ENCODE results near the gene ZNF280D. TPM values are rescaled to one million over a fixed set of nuclear protein-coding genes. Genes with fewer than 3 reads are reported as not detected.
"Not testable (repeated sequence)": the region's sequence is repeated elsewhere in the genome, so short reads cannot be mapped to it uniquely, and the experiment has no call there.

ZNF280D gene
- total and polyA plus RNA-seq, 7 donors = 5.8 to 75.3 (median 53.6) TPM

DNA sequence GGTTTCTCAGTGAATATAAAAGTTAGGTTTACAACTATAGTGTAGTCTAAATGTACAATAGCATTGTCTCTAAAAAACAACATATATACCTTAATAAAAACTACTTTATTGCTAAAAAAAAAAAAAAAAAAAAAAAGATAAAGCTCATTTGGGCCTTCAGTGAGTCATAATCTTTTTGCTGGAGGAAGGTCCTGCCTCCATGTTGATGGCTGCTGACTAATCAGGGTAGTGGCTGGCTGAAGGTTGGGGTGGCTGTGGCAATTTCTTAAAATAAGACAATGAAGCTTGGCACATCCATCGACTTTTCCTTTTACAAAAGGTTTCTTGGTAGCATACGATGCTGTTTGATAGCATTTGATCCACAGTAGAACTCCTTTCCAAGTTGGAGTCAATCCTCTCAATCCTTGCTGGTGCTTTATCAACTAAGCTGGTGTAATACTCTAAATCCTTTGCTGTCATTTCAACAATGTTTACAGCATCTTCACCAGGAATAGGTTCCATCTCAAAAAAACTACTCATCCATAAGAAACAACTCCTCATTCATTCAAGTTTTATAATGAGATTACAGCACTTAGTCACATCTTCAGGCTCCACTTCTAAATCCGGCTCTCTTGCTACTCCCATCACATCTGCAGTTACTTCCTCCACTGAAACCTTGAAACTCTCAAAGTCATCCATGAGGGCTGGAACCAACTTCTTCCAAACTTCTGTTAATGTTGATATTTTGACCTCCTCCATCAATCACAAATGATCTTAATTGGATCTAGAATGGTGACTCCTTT lies 13.3 kb downstream of the ZNF280D start:
- Histone ChIP-seq H3K27me3 (no peaks in the 10 kb centered on the region), H3K4me3 (no peak overlapping the region), H3K9me3 (no peaks in the 10 kb centered on the region), H3K27ac (no peak overlapping the region), H3K4me1 (peaks cover 0 to 41% (median 9%) of the 10 kb centered on the region in 4 donors), H3K36me3 (no peaks in the 10 kb centered on the region)
- intact Hi-C loops (cut with DNase I) = no loop called here
- 90 to 91% methylated on average over 3 of the region's 3 CpGs for WGBS, 2 donors
- TF ChIP-seq POLR2AphosphoS5 (IDR thresholded peaks at IDR 0.05) (no peak), EP300 (IDR thresholded peaks at IDR 0.05) (no peak), POLR2A (IDR thresholded peaks at IDR 0.05) (no peak)
- no peak for DNase-seq

DNA sequence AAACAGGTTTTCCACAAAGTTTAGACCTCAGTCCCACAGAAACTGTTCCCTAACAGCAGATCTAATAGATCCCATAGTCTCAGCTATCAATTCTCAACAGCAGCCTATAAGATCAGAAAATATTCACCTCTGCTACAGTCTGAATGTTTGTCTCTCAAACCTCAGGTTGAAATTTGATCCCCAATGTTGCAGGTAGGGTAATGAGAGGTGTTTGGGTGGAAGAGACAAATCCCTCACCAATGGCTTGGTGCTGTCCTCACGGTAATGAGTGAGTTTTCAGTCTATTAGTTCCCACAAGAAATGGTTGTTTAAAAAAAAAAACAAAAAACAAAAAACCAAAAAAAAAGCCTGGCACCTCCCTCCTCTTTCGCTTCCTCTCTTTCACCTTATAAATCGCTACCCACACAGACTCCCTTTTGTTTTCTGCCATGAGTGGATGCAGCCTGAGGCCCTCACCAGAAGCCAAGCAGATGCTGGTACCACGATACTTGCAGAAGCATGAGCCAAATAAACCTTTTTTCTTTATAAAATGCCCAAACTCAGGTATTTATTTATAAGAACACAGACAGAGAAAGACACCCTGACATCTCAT lies 14.2 kb downstream of the ZNF280D start:
- H3K27ac ChIP-seq = no peak overlapping the region
- TF ChIP-seq EP300 (IDR thresholded peaks at IDR 0.05) = no peak
- no peak for TF ChIP-seq POLR2AphosphoS5 (IDR thresholded peaks at IDR 0.05)
- no peak for TF ChIP-seq POLR2A (IDR thresholded peaks at IDR 0.05)
- TF ChIP-seq, protein P1, sequence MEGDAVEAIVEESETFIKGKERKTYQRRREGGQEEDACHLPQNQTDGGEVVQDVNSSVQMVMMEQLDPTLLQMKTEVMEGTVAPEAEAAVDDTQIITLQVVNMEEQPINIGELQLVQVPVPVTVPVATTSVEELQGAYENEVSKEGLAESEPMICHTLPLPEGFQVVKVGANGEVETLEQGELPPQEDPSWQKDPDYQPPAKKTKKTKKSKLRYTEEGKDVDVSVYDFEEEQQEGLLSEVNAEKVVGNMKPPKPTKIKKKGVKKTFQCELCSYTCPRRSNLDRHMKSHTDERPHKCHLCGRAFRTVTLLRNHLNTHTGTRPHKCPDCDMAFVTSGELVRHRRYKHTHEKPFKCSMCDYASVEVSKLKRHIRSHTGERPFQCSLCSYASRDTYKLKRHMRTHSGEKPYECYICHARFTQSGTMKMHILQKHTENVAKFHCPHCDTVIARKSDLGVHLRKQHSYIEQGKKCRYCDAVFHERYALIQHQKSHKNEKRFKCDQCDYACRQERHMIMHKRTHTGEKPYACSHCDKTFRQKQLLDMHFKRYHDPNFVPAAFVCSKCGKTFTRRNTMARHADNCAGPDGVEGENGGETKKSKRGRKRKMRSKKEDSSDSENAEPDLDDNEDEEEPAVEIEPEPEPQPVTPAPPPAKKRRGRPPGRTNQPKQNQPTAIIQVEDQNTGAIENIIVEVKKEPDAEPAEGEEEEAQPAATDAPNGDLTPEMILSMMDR (IDR thresholded peaks at IDR 0.05) = no peak
- 84 to 94% methylated on average over 4 of the region's 4 CpGs for WGBS, 2 donors
- H3K9me3 ChIP-seq = no peaks in the 10 kb centered on the region
- no peak for DNase-seq
- H3K4me1 ChIP-seq = peaks cover 0 to 37% (median 5%) of the 10 kb centered on the region in 4 donors
- H3K36me3 ChIP-seq = no peaks in the 10 kb centered on the region
- H3K4me3 ChIP-seq = no peak overlapping the region
- H3K27me3 ChIP-seq = no peaks in the 10 kb centered on the region
- intact Hi-C loops (cut with DNase I) = no loop called here

DNA sequence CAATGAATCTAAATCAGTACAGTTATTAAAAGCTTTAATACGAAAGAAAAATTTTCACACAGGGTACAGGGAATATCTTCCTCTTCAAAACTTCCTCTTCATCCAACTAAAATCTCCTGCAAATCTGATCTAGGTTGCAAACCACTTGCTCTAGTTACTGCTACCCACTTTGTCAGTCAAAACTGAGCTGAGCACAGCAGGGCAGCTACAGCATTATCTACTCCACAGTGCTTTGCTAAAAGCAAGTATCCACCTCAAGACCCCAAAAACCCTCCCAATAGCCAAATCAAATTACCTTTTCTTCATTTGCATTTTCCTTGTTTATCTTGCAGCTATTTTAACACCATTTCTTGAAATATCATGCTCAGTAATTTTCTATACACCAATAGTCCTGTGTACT lies 14.7 kb downstream of the ZNF280D start:
- 84 to 93% methylated on average over 1 of the region's 1 CpG for WGBS, 2 donors
- intact Hi-C loops (cut with DNase I) = no loop called here

DNA sequence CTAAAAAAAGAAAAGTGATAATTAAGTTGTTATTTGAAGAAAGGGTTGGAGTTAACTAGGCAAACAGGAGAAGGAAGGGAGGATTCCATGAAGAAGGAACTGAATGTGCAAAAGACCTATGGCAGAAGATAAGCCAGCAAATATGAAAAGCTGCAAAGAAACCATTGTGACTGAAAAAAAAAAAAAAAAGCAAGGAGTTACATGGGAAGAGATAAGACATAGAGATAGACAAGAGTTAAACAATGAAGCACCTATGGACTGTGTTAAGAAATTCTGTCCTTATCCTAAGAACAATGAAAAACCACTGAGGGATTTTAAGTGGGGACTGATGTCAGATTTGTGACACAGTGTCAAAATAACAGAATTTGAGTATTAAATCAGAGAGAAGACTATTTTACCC lies 17.0 kb downstream of the ZNF280D start:
- H3K4me1 ChIP-seq = peaks cover 0 to 43% (median 7%) of the 10 kb centered on the region in 4 donors
- intact Hi-C loops (cut with DNase I) = no loop called here
- no peaks in the 10 kb centered on the region for H3K27me3 ChIP-seq
- no peaks in the 10 kb centered on the region for H3K36me3 ChIP-seq
- H3K9me3 ChIP-seq = no peaks in the 10 kb centered on the region
- TF ChIP-seq POLR2AphosphoS5 (IDR thresholded peaks at IDR 0.05) (no peak), POLR2A (IDR thresholded peaks at IDR 0.05) (no peak), EP300 (IDR thresholded peaks at IDR 0.05) (no peak)
- TF ChIP-seq, protein P1 (IDR thresholded peaks at IDR 0.05) = no peak
- no peak overlapping the region for H3K4me3 ChIP-seq
- no peak for DNase-seq
- no peak overlapping the region for H3K27ac ChIP-seq

More for the DNA sequence above, 14.7 kb downstream of the ZNF280D start:
- TF ChIP-seq, protein P1 (IDR thresholded peaks at IDR 0.05) = no peak
- no peak for TF ChIP-seq POLR2AphosphoS5 (IDR thresholded peaks at IDR 0.05)
- TF ChIP-seq POLR2A (IDR thresholded peaks at IDR 0.05) = no peak
- TF ChIP-seq EP300 (IDR thresholded peaks at IDR 0.05) = no peak
- H3K27ac ChIP-seq = no peak overlapping the region
- H3K4me1 ChIP-seq = peaks cover 0 to 39% (median 7%) of the 10 kb centered on the region in 4 donors
- H3K4me3 ChIP-seq = no peak overlapping the region
- DNase-seq = no peak
- no peaks in the 10 kb centered on the region for H3K27me3 ChIP-seq
- H3K36me3 ChIP-seq = no peaks in the 10 kb centered on the region
- no peaks in the 10 kb centered on the region for H3K9me3 ChIP-seq

DNA sequence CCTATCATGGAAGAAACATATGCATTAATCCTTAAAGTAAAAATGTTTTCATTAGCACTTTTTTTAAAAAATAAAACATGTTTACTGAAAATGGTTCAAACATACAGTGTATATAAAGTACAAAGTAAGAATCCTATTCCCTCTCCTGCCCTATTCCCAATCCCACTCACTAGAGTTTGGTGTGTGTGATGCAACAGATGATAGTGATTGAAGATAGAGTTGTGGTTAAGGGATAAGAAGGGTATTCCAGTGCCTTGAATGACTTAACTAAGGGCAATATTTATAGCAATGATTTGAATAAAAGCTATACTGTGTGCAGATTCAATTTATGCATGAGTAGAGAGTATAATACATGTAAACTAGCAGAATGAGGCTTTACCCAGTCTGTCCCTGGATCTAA lies 18.1 kb downstream of the ZNF280D start:
- Histone ChIP-seq H3K4me1 (peaks cover 0 to 40% (median 7%) of the 10 kb centered on the region in 4 donors), H3K27me3 (no peaks in the 10 kb centered on the region)
- intact Hi-C loops (cut with DNase I) = no loop called here

DNA sequence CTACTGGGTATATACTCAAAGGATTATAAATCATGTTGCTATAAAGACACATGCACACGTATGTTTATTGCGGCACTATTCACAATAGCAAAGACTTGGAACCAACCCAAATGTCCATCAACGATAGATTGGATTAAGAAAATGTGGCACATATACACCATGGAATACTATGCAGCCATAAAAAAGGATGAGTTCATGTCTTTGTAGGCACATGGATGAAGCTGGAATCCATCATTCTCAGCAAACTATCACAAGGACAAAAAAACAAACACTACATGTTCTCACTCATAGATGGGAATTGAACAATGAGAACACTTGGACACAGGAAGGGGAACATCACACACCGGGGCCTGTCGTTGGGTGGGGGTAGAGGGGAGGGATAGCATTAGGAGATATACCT lies 23.8 kb downstream of the ZNF280D start:
- H3K4me1 ChIP-seq; H3K4me3 ChIP-seq; H3K9me3 ChIP-seq; H3K27me3 ChIP-seq; DNase-seq; H3K27ac ChIP-seq; intact Hi-C loops (cut with DNase I): not testable (repeated sequence)
- 94 to 97% methylated on average over 5 of the region's 5 CpGs for WGBS, 2 donors
- peaks cover 0 to 13% (median 0%) of the 10 kb centered on the region in 4 donors for H3K36me3 ChIP-seq

More for the DNA sequence above, 18.1 kb downstream of the ZNF280D start:
- no peak for DNase-seq
- no peak overlapping the region for H3K4me3 ChIP-seq
- no peak overlapping the region for H3K27ac ChIP-seq
- H3K9me3 ChIP-seq = no peaks in the 10 kb centered on the region
- TF ChIP-seq POLR2A (IDR thresholded peaks at IDR 0.05) (no peak), POLR2AphosphoS5 (IDR thresholded peaks at IDR 0.05) (no peak), EP300 (IDR thresholded peaks at IDR 0.05) (no peak)
- TF ChIP-seq, protein P1 (IDR thresholded peaks at IDR 0.05) = no peak
- no peaks in the 10 kb centered on the region for H3K36me3 ChIP-seq
